Spinal cord (tissue), 10 donors: ENCODE data around the gene TCF15. TPM values are rescaled to one million over a fixed set of nuclear protein-coding genes. Genes with fewer than 3 reads are reported as not detected.
"Not testable (repeated sequence)": the region's sequence is repeated elsewhere in the genome, so short reads cannot be mapped to it uniquely, and the experiment has no call there.

ENCODE experiments used
- DNase-seq, 6 donors: peaks; one replicate each; pipeline versions ENCODE4 v3.0.0 to v3.0.0-alpha.2; 2013 to 2015; ENCODE audit warnings: low spot score in 6 of 6, low read depth in 4 of 6
- H3K27ac ChIP-seq: one replicate; pipeline ENCODE4 v1.5.1; 2013; ENCODE audit warnings: low read depth, low read length, control low read depth
- H3K27me3 ChIP-seq: one replicate; pipeline ENCODE4 v1.6.1; 2013; ENCODE audit warnings: low read length; ENCODE audit not compliant: control insufficient read depth, insufficient read depth
- H3K36me3 ChIP-seq: one replicate; pipeline ENCODE4 v1.6.1; 2013; ENCODE audit warnings: low read length; ENCODE audit not compliant: control insufficient read depth, insufficient read depth
- H3K4me1 ChIP-seq: one replicate; pipeline ENCODE4 v1.6.1; 2013; ENCODE audit warnings: low read length; ENCODE audit not compliant: control insufficient read depth, insufficient read depth
- H3K4me3 ChIP-seq: one replicate; pipeline ENCODE4 v1.5.1; 2013; ENCODE audit warnings: low read depth, low read length, control low read depth
- H3K9me3 ChIP-seq: one replicate; pipeline ENCODE4 v1.6.1; 2013; ENCODE audit warnings: low read length; ENCODE audit not compliant: control insufficient read depth, insufficient read depth
- WGBS: methylation state at CpG from one replicate; pipeline ENCODE4 v1.1.5; 2013; ENCODE audit warnings: missing lambda C conversion rate; ENCODE audit not compliant: insufficient coverage; 5-methylcytosine and 5-hydroxymethylcytosine counted together
- polyA plus RNA-seq, 2 donors: library from polyadenylated mRNA; unstranded; fragments of 120-200 nt; gene quantifications; one replicate each; pipeline ENCODE4 v1.2.1, GENCODE V29; 2013; ENCODE audit not compliant: insufficient read length in 2 of 2
- total RNA-seq, 2 donors: library from RNA; depleted of rRNA in 1 of 2; stranded (reverse); fragments of 120-200 nt in 1 of 2; fragments of >200 nt in 1 of 2; gene quantifications; one replicate each; pipeline versions ENCODE4 v1.2.3 to v1.2.4, GENCODE V29; 2013 to 2014
- donor health status: healthy.

TCF15 gene
- total and polyA plus RNA-seq, 4 donors, result 0.40 to 1.8 (median 1.7) TPM

DNA sequence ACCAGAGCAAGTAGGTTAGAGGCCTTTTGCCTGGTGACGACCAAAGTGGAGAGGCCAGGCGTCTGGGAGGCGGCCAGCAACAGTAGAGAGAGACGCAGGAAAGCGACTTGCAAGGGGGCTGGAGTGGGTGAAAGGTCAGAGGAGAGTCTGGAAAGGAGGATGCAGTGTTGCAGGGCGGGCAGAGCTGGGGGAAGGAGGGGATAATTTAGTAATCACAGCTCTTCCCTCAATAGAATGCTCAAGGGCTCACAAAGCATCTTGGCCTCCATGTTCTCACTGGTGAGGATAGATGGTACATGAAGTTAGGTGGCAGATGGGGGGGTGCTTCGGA, 25.2 kb downstream of the TCF15 start:
- no peaks in the 10 kb centered on the region for H3K27me3 ChIP-seq

DNA sequence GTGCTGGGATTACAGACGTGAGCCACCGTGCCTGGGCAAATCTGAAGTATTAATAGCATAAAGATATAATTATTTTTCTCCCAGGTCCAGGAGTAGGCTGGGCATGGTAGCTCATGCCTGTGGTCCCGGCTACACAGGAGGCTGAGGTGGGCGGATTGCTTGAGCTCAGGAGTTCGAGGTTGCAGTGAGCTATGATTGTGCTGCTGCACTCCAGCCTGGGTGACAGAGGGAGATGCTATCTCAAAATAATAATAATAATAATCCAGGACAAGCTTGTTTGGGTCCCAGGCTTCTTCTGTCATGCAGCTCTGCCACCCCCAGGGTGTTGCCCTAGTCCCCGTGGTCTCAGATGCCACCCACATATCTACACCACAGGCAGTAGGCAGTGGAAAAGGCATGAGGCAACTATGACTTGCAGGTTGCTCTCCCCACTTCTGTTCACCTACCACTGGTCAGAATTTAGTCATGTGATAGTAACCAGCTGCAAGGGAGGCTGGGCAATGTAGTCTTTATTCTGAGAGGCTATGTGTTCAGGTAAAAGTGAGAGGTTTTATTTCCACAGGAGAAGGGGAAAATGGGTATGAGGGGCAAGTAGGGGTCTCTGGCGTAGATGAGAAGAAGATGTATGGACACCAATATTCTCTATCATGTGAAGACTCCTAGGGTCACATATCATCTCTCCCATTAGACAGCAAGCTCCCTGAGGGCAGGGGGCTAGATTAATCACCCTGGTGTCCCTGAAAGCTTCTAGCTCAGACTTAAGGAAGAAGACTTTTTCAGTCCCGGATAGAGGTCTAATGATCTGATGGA, 25.7 kb downstream of the TCF15 start:
- peak in 1 of 6 donors; percentile 63 for DNase-seq
- Histone ChIP-seq H3K27me3 (no peaks in the 10 kb centered on the region), H3K4me1 (no peaks in the 10 kb centered on the region), H3K27ac (no peak overlapping the region), H3K4me3 (no peak overlapping the region), H3K36me3 (no peaks in the 10 kb centered on the region), H3K9me3 (no peaks in the 10 kb centered on the region)
- 85% methylated on average over 1 of the region's 8 CpGs for WGBS

More for the DNA sequence above, 25.2 kb downstream of the TCF15 start:
- Histone ChIP-seq H3K9me3 (no peaks in the 10 kb centered on the region), H3K36me3 (no peaks in the 10 kb centered on the region), H3K4me1 (no peaks in the 10 kb centered on the region), H3K4me3 (no peak overlapping the region), H3K27ac (no peak overlapping the region)
- 74% methylated on average over 5 of the region's 7 CpGs for WGBS
- DNase-seq, result no peak

GRCh38 chr20:582204-582603, 27.9 kb downstream of the TCF15 start:
- Histone ChIP-seq H3K36me3 (no peaks in the 10 kb centered on the region), H3K9me3 (no peaks in the 10 kb centered on the region), H3K27me3 (no peaks in the 10 kb centered on the region), H3K27ac (no peak overlapping the region), H3K4me3 (no peak overlapping the region), H3K4me1 (no peaks in the 10 kb centered on the region)
- WGBS, result 83% methylated on average over 4 of the region's 5 CpGs
- DNase-seq, result no peak

GRCh38 chr20:578940-579690, 31.0 kb downstream of the TCF15 start:
- not testable (repeated sequence) for H3K4me3 ChIP-seq, H3K27ac ChIP-seq, DNase-seq, H3K36me3 ChIP-seq, H3K9me3 ChIP-seq, H3K27me3 ChIP-seq, H3K4me1 ChIP-seq
- no CpG with 5 or more reads among the region's 8 CpGs for WGBS

DNA sequence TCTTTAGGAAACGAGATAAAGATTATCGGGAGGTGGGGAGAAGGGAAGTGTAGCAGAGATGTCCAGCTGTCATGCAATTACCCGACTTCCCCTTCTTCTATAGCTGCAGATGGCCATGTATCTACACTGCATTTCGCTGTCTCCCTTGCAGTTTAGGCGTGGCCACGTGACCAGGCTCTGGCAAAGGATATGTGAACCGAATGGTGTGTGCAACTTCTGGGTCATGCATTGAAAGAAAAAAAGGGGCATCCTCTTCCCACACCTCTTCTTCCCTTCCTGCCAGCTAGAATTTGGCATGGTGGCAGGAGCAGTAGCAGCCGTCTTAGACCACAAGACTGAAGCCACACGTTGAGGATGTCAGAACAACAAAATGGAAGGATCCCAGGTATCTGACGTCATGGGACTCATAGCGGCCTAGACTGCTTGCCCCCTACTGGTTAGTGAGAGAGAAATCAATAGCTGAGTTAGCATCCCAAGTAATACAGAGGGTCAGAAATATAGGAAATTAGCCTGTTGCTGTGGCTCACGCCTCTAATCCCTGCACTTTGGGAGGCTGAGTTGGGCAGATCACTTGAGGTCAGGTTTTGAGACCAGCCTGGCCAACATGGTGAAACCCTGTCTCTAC, 32.8 kb downstream of the TCF15 start:
- Histone ChIP-seq H3K4me1 (peaks cover 6% of the 10 kb centered on the region), H3K36me3 (no peaks in the 10 kb centered on the region), H3K27ac (no peak overlapping the region), H3K4me3 (no peak overlapping the region), H3K27me3 (peaks cover 2% of the 10 kb centered on the region), H3K9me3 (no peaks in the 10 kb centered on the region)
- 73% methylated on average over 9 of the region's 12 CpGs for WGBS
- peak in 1 of 6 donors; percentile 14 for DNase-seq

DNA sequence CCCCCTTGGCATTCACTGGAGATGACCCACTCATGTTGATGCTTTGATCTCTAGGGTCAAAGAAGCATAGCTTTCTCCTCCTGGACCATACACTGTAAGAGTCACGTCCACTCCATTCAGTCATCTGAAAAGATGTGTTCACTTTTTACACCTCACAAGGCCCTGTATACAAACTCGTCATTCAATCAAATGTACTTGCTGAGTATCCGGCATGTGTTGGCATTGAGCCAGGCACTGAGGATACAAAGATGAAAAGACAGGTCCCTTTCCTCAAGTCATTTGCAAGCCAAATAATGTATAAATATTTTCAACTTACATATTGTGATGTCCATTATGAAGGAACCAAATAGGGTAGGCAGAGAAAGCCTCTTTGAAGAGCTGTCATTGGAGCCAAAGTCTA, 34.0 kb downstream of the TCF15 start:
- Histone ChIP-seq H3K27me3 (peaks cover 4% of the 10 kb centered on the region), H3K36me3 (no peaks in the 10 kb centered on the region), H3K4me1 (peaks cover 15% of the 10 kb centered on the region), H3K9me3 (no peaks in the 10 kb centered on the region), H3K4me3 (no peak overlapping the region), H3K27ac (no peak overlapping the region)
- DNase-seq, result peak in 1 of 6 donors; percentile 11
- 100% methylated on average over 1 of the region's 3 CpGs for WGBS

DNA sequence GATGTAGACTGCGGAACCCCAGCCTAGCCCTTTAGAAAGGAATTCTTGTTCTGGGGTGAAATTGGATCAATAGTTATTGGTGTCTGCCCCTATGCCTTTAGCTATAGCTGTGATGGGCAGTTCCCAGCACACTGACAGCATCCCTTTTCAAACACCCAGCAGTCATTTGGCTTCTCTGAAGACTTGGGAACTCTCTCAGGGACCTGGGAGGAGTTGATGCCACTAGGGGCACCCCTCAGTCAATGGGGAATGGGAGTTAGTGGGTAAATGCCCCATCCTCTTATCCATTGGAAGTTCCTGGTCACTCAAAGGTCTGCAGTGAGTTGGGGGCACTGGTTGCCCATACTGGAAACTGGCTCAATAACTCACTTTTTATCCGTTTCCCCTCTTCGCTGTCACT, 34.9 kb downstream of the TCF15 start:
- Histone ChIP-seq H3K36me3 (no peaks in the 10 kb centered on the region), H3K4me3 (no peak overlapping the region), H3K4me1 (peaks cover 15% of the 10 kb centered on the region), H3K27me3 (peaks cover 4% of the 10 kb centered on the region), H3K27ac (peak overlapping the region; percentile 22), H3K9me3 (no peaks in the 10 kb centered on the region)
- no peak for DNase-seq
- 92% methylated on average over 2 of the region's 3 CpGs for WGBS

DNA sequence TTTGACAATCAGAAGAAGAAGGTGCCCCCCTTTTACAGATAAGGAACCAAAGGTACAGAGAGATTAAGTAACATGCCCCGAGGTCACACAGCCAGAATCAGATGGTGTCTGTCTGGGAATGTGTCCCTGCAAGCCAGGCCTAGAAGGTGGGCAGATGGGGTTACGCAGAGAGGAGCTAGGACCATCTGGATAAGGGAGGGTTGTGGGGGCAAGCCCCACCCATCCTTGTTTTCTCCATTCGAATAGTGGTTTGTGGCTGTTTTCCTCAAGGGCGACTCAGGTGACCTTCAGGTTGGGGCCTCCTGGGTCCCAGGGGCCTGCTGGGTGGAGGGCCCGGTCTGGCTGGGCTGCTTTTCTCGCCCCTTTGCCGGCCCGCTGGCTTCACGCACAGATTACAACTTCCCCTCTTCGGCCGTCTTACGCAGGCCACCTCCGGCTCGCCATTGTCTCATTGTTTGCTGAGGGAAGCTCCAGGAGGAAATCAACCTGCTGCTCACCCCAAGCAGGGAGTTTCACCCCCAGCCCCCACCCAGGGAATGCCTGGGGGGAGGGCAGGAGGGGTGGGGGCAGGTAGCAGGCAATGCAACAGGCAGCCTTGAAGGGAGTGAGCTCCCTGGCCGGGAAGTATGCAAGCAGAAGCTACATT, 35.7 kb downstream of the TCF15 start:
- Histone ChIP-seq H3K9me3 (no peaks in the 10 kb centered on the region), H3K4me1 (peaks cover 15% of the 10 kb centered on the region), H3K27me3 (peaks cover 4% of the 10 kb centered on the region), H3K4me3 (no peak overlapping the region), H3K36me3 (no peaks in the 10 kb centered on the region), H3K27ac (no peak overlapping the region)
- 32% methylated on average over 8 of the region's 15 CpGs for WGBS
- no peak for DNase-seq

DNA sequence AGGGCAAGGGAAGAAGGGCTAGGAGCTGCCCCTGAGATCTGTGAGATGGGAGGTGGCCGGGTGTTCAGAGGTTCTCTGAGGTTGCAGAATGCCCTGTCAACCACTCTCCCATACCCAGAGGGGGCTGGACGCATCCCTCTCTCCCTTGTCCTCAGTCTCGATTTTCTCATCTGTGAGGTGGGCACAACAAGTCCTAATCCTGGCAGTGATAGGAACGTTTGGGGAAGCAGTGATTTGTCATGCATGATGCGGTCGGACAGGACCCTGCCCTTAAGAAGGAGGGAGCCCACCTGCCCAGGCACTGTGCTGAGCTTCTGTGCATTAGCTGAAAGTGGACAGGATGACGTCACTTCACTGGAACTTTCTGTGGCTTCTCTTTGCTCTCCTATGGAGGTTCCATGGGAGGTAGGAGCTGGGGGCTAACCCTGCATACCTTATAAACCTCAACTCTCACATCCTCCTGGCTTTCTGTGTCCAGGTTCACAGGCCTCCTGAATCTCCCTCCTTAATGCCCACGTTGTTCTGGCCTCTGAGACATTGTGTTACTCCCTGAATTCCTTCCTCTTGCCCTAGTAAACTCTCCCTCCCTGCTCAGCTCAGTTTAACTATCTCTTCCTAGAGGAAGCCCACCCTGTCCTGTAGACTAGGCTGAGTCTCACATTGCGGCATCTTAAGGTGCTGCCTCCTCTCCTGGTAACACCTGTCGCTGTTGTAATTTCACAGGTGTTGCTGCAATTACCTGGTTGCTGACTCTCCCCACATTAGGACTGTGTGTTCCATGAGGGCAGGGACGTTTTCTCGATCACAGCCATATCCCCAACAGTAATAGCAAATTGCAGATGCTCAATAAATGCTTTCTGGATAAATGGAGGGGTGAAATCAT, 36.5 kb downstream of the TCF15 start:
- no peaks in the 10 kb centered on the region for H3K36me3 ChIP-seq
- no peak for DNase-seq
- no peak overlapping the region for H3K4me3 ChIP-seq
- H3K27ac ChIP-seq, result no peak overlapping the region
- H3K9me3 ChIP-seq, result no peaks in the 10 kb centered on the region
- peaks cover 20% of the 10 kb centered on the region for H3K4me1 ChIP-seq
- WGBS, result 72% methylated on average over 6 of the region's 12 CpGs
- peaks cover 4% of the 10 kb centered on the region for H3K27me3 ChIP-seq
